GM12892 (cell line): Measurements from ENCODE around the gene ZNF319. TPM values are rescaled to one million over a fixed set of nuclear protein-coding genes. Genes with fewer than 3 reads are reported as not detected.

Experiments used
- DNase-seq: peaks from one replicate; pipeline ENCODE4 v3.0.0; 2011; ENCODE audit not compliant: insufficient read length
- FAIRE-seq: peaks from 2 replicates; lab custom pipeline; 2011; peaks lifted over from hg19 to GRCh38; lab: Jason Lieb, UNC
- POLR2A ChIP-seq: IDR thresholded peaks from 2 replicates; pipeline ENCODE4 v1.6.1; 2011; ENCODE audit warnings: low read depth, low read length, control low read depth
- POLR2AphosphoS5 ChIP-seq: IDR thresholded peaks from 2 replicates; pipeline ENCODE4 v1.6.1; 2011; ENCODE audit warnings: low read depth, low read length, control low read depth
- TAF1 ChIP-seq: IDR thresholded peaks from 2 replicates; pipeline ENCODE4 v1.6.1; 2011; ENCODE audit warnings: low read depth, mild to moderate bottlenecking, control low read depth, low read length, borderline replicate concordance
- polyA plus RNA-seq: library from polyadenylated mRNA; unstranded; fragments of >200 nt; gene quantifications from one replicate; pipeline ENCODE4 v1.2.1, GENCODE V29; 2012; ENCODE audit warnings: missing spikeins, inconsistent platforms; ENCODE audit not compliant: missing spikeins

The ZNF319 gene
- 1.4 TPM for polyA plus RNA-seq

GRCh38 chr16:57999971-58000705 lies at the start of gene ZNF319:
Gene ZNF319, minus strand, starts transcription at chr16:58000672. Its CDS starts 2,407 bp downstream, at chr16:57998265.
- peak; percentile 61 for DNase-seq
- peak; percentile 30 for FAIRE-seq
- TF ChIP-seq POLR2A = no peak
- TF ChIP-seq TAF1 = no peak
- no peak for TF ChIP-seq POLR2AphosphoS5

GRCh38 chr16:58049232-58050185 lies 49.0 kb upstream of the ZNF319 start:
- TF ChIP-seq TAF1 (no peak), POLR2A (no peak), POLR2AphosphoS5 (no peak)
- FAIRE-seq (no peak), DNase-seq (no peak)

GRCh38 chr16:58048494-58049231 lies 48.2 kb upstream of the ZNF319 start:
- peak; percentile 5 for DNase-seq
- TF ChIP-seq POLR2A (no peak), POLR2AphosphoS5 (no peak), TAF1 (no peak)
- FAIRE-seq = no peak

GRCh38 chr16:58047557-58048348 lies 47.3 kb upstream of the ZNF319 start:
- FAIRE-seq (no peak), DNase-seq (no peak)
- TF ChIP-seq POLR2A = no peak
- no peak for TF ChIP-seq TAF1

GRCh38 chr16:58046936-58047335 lies 46.5 kb upstream of the ZNF319 start:
- no peak for FAIRE-seq

GRCh38 chr16:58046054-58046881 lies 45.8 kb upstream of the ZNF319 start:
- TF ChIP-seq POLR2AphosphoS5 = no peak
- TF ChIP-seq POLR2A = no peak
- no peak for TF ChIP-seq TAF1
- FAIRE-seq (no peak), DNase-seq (no peak)

More at GRCh38 chr16:58046936-58047335, 46.5 kb upstream of the ZNF319 start:
- DNase-seq = no peak
- TF ChIP-seq POLR2A (no peak), POLR2AphosphoS5 (no peak)

- FAIRE-seq (no peak), DNase-seq (no peak)
- TF ChIP-seq POLR2A (no peak), POLR2AphosphoS5 (no peak), TAF1 (no peak)
Observed at GRCh38 chr16:58045096-58045495, 44.6 kb upstream of the ZNF319 start.

GRCh38 chr16:58044266-58045019 lies 44.0 kb upstream of the ZNF319 start:
- no peak for DNase-seq
- FAIRE-seq = no peak
- TF ChIP-seq POLR2A (no peak), POLR2AphosphoS5 (no peak), TAF1 (no peak)

GRCh38 chr16:58043571-58044155 lies 43.2 kb upstream of the ZNF319 start:
- FAIRE-seq (no peak), DNase-seq (no peak)
- TF ChIP-seq POLR2AphosphoS5 (no peak), POLR2A (no peak), TAF1 (no peak)

GRCh38 chr16:58042886-58043515 lies 42.5 kb upstream of the ZNF319 start:
- DNase-seq (no peak), FAIRE-seq (no peak)
- TF ChIP-seq POLR2AphosphoS5 = no peak
- TF ChIP-seq TAF1 = no peak
- TF ChIP-seq POLR2A = no peak
